ENCODE measurements around the gene ENOSF1. TPM values are rescaled to one million over a fixed set of nuclear protein-coding genes. Genes with fewer than 3 reads are reported as not detected.
"Not testable (repeated sequence)": the region's sequence is repeated elsewhere in the genome, so short reads cannot be mapped to it uniquely, and the experiment has no call there.

The ENOSF1 gene, protein sequence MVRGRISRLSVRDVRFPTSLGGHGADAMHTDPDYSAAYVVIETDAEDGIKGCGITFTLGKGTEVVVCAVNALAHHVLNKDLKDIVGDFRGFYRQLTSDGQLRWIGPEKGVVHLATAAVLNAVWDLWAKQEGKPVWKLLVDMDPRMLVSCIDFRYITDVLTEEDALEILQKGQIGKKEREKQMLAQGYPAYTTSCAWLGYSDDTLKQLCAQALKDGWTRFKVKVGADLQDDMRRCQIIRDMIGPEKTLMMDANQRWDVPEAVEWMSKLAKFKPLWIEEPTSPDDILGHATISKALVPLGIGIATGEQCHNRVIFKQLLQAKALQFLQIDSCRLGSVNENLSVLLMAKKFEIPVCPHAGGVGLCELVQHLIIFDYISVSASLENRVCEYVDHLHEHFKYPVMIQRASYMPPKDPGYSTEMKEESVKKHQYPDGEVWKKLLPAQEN
- 100 to 1,000 TPM in 1 of 4 donors, 10 to 100 TPM in 3; 31.7 to 104 (median 45.2) TPM for total RNA-seq

- TF ChIP-seq, protein P1, sequence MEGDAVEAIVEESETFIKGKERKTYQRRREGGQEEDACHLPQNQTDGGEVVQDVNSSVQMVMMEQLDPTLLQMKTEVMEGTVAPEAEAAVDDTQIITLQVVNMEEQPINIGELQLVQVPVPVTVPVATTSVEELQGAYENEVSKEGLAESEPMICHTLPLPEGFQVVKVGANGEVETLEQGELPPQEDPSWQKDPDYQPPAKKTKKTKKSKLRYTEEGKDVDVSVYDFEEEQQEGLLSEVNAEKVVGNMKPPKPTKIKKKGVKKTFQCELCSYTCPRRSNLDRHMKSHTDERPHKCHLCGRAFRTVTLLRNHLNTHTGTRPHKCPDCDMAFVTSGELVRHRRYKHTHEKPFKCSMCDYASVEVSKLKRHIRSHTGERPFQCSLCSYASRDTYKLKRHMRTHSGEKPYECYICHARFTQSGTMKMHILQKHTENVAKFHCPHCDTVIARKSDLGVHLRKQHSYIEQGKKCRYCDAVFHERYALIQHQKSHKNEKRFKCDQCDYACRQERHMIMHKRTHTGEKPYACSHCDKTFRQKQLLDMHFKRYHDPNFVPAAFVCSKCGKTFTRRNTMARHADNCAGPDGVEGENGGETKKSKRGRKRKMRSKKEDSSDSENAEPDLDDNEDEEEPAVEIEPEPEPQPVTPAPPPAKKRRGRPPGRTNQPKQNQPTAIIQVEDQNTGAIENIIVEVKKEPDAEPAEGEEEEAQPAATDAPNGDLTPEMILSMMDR (IDR thresholded peaks at IDR 0.05) = no peak
- ATAC-seq (ENCODE audit: low FRiP score) (peak; percentile 92), DNase-seq (ENCODE audit: low spot score) (peak; percentile 34)
These were observed at the start of gene ENOSF1 for GRCh38 chr18:712401-713134. Gene ENOSF1 (minus strand): TSS chr18:712630. CDS start chr18:712587, 43 bp downstream.

GRCh38 chr18:759864-760263, 47.4 kb upstream of the ENOSF1 start:
- not testable (repeated sequence) for DNase-seq (ENCODE audit: low spot score); ATAC-seq (ENCODE audit: low FRiP score)

GRCh38 chr18:755506-755905, 43.1 kb upstream of the ENOSF1 start:
- no peak for ATAC-seq (ENCODE audit: low FRiP score)
- DNase-seq (ENCODE audit: low spot score) = no peak
- TF ChIP-seq, protein P1 (IDR thresholded peaks at IDR 0.05) = no peak

DNA sequence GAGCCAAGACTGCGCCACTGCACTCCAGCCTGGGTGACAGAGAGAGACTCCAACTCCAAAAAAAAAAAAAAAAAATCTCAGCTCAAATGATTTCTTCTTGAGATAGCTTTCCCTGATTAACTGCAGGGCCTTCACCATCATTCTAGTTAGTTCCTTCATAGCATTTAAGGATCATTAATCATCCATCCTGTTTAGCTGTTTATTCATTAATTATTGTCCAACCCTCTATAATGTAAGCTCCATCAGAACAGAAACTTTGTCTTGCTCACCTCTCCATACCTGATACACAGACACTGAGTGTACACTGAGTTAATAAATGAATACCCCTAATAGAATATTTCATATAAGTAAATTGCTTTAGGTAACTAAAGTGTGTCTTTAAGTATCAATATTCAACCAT, 42.2 kb upstream of the ENOSF1 start:
- DNase-seq (ENCODE audit: low spot score) (no peak), ATAC-seq (ENCODE audit: low FRiP score) (no peak)
- TF ChIP-seq, protein P1 (IDR thresholded peaks at IDR 0.05) = no peak

- TF ChIP-seq, protein P1 (IDR thresholded peaks at IDR 0.05) = no peak
- DNase-seq (ENCODE audit: low spot score) (no peak), ATAC-seq (ENCODE audit: low FRiP score) (no peak)
These were observed 38.0 kb upstream of the ENOSF1 start for GRCh38 chr18:750456-750855.

DNA sequence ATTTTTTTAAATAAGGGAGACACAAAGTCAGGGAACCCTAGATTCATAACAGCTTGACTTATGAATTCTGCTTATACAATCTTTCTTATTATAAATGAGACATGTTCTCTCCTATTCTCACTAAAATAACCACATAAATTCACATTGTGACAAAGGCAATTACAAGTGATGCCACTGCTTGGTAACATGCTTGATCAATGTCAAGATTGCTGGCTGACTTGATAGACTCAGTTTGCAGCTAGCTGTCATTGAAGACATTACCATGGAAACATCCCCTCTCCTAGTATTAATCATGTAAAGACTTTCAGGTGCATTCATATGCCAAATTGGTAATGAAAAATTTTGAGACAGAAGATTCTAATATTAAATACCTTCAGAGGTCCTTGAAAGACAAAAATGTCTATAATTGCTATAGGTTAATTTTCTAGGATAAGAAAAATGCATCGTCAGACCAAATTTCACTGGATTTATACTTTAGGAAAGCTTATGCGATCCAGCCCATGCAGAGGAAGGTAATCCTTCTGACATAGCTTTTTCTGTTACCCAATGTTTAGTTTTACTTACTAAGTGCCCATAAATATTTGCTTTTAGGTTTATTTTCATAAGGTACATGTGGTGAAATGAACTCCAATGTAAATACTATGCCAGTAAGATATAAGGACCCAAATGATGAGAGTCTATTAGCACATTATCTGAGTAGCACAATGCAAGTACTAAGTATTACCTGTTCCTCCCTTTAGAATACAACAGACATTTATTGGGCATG, 32.6 kb upstream of the ENOSF1 start:
- TF ChIP-seq, protein P1 (IDR thresholded peaks at IDR 0.05) = no peak
- DNase-seq (ENCODE audit: low spot score) = no peak
- no peak for ATAC-seq (ENCODE audit: low FRiP score)

GRCh38 chr18:741931-742512, 29.6 kb upstream of the ENOSF1 start:
- DNase-seq (ENCODE audit: low spot score) (no peak), ATAC-seq (ENCODE audit: low FRiP score) (no peak)
- TF ChIP-seq, protein P1 (IDR thresholded peaks at IDR 0.05) = peak in 1 of 3 donors; percentile 26
